Endodermal cell (in vitro differentiated cells): ENCODE measurements around the gene ATP6V1C2. TPM values are rescaled to one million over a fixed set of nuclear protein-coding genes. Genes with fewer than 3 reads are reported as not detected.
A peak's percentile ranks its signal among the peaks of the same experiment; 100 is the strongest.

Experiments
- DNase-seq: peaks from one replicate; pipeline ENCODE4 v3.0.0-alpha.2; 2017
- H3K27ac ChIP-seq: 2 replicates; pipeline ENCODE4 v1.5.1; 2013; ENCODE audit warnings: mild to moderate bottlenecking, low read depth, low read length, moderate library complexity
- H3K27me3 ChIP-seq: 2 replicates; pipeline ENCODE4 v1.6.1; 2013; ENCODE audit warnings: mild to moderate bottlenecking, low read length, moderate library complexity; ENCODE audit not compliant: insufficient read depth, control insufficient read depth, poor library complexity, severe bottlenecking
- H3K36me3 ChIP-seq: 2 replicates; pipeline ENCODE4 v1.7.0; 2013; ENCODE audit warnings: mild to moderate bottlenecking, low read length, moderate library complexity; ENCODE audit not compliant: control insufficient read depth, insufficient read depth
- H3K4me1 ChIP-seq: one replicate; pipeline ENCODE4 v1.7.0; 2013; ENCODE audit warnings: low read length; ENCODE audit not compliant: control insufficient read depth, insufficient read depth
- H3K4me3 ChIP-seq: 2 replicates; pipeline ENCODE4 v1.5.1; 2013; ENCODE audit warnings: mild to moderate bottlenecking, low read length, moderate library complexity
- H3K9ac ChIP-seq: 2 replicates; pipeline ENCODE4 v1.6.1; 2013; ENCODE audit warnings: mild to moderate bottlenecking, low read length, moderate library complexity; ENCODE audit not compliant: poor library complexity, severe bottlenecking; ENCODE audit errors: extremely low read depth
- H3K9me3 ChIP-seq: 2 replicates; pipeline ENCODE4 v1.6.1; 2013; ENCODE audit warnings: mild to moderate bottlenecking, low read length, moderate library complexity; ENCODE audit not compliant: control insufficient read depth
- H3K27ac Mint-ChIP-seq: 2 replicates; pipeline ENCODE4 v1.8.0; 2020; ENCODE audit warnings: mixed read lengths
- H3K27me3 Mint-ChIP-seq: 2 replicates; pipeline ENCODE4 v1.8.0; 2021; ENCODE audit warnings: mild to moderate bottlenecking, mixed read lengths; ENCODE audit not compliant: insufficient read depth
- H3K36me3 Mint-ChIP-seq: 2 replicates; pipeline ENCODE4 v1.8.0; 2020; ENCODE audit warnings: low read depth, mixed read lengths
- H3K4me1 Mint-ChIP-seq: 2 replicates; pipeline ENCODE4 v1.8.0; 2020; ENCODE audit warnings: mixed read lengths
- H3K4me3 Mint-ChIP-seq: 2 replicates; pipeline ENCODE4 v1.8.0; 2020; ENCODE audit warnings: mild to moderate bottlenecking, moderate library complexity, mixed read lengths
- H3K9me3 Mint-ChIP-seq: 2 replicates; pipeline ENCODE4 v1.8.0; 2020; ENCODE audit warnings: mild to moderate bottlenecking, mixed read lengths
- WGBS, 2 experiments: methylation state at CpG; one replicate each; pipeline versions ENCODE4 v1.1.5 to v1.1.7; 2013; ENCODE audit warnings: missing lambda C conversion rate in 2 of 2, mixed read lengths in 1 of 2; ENCODE audit not compliant: insufficient coverage in 1 of 2, insufficient read length in 1 of 2; 5-methylcytosine and 5-hydroxymethylcytosine counted together
- total RNA-seq, 2 donors: library from RNA; stranded (reverse); fragmentation: NEBNext Ultra II Directional in 1 of 2; extraction: Animal tissue kit (Norgen Biotek cat#: 25700) in 1 of 2; gene quantifications; 2 replicates in 1 of 2; 3 replicates in 1 of 2; pipeline ENCODE4 v1.2.1, GENCODE V29; 2021
- TF ChIP-seq, protein P1 (sequence below): fragments of 200-600 bp; sonication (generic); conservative IDR thresholded peaks from 2 replicates; pipeline ENCODE4 v1.5.0; 2021; ENCODE audit warnings: antibody characterized with exemption, mild to moderate bottlenecking

The ATP6V1C2 gene
- total RNA-seq, 2 donors from 2014 or later, result 0.26 to 0.73 TPM

GRCh38 chr2:10786240-10786982 is 65.0 kb downstream of the ATP6V1C2 start:
- WGBS, 2 experiments, result 99 to 100% methylated on average over 3 to 12 of the region's 12 CpGs

GRCh38 chr2:10787176-10787968 is 65.9 kb downstream of the ATP6V1C2 start:
- H3K27me3 ChIP-seq, result no peaks in the 10 kb centered on the region
- Mint-ChIP-seq H3K27me3 (no peaks in the 10 kb centered on the region), H3K4me3 (no peak overlapping the region), H3K9me3 (no peaks in the 10 kb centered on the region), H3K36me3 (peaks cover 94% of the 10 kb centered on the region), H3K27ac (no peak overlapping the region), H3K4me1 (no peaks in the 10 kb centered on the region)
- TF ChIP-seq, protein P1, sequence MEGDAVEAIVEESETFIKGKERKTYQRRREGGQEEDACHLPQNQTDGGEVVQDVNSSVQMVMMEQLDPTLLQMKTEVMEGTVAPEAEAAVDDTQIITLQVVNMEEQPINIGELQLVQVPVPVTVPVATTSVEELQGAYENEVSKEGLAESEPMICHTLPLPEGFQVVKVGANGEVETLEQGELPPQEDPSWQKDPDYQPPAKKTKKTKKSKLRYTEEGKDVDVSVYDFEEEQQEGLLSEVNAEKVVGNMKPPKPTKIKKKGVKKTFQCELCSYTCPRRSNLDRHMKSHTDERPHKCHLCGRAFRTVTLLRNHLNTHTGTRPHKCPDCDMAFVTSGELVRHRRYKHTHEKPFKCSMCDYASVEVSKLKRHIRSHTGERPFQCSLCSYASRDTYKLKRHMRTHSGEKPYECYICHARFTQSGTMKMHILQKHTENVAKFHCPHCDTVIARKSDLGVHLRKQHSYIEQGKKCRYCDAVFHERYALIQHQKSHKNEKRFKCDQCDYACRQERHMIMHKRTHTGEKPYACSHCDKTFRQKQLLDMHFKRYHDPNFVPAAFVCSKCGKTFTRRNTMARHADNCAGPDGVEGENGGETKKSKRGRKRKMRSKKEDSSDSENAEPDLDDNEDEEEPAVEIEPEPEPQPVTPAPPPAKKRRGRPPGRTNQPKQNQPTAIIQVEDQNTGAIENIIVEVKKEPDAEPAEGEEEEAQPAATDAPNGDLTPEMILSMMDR, result peak; percentile 74
- peak; percentile 87 for DNase-seq
- no peaks in the 10 kb centered on the region for H3K9me3 ChIP-seq
- H3K27ac ChIP-seq, result no peak overlapping the region
- WGBS, 2 experiments, result 89 to 93% methylated on average over 13 to 20 of the region's 20 CpGs
- no peak overlapping the region for H3K4me3 ChIP-seq
- no peak overlapping the region for H3K9ac ChIP-seq
- H3K4me1 ChIP-seq, result no peaks in the 10 kb centered on the region
- H3K36me3 ChIP-seq, result peaks cover 94% of the 10 kb centered on the region

More at GRCh38 chr2:10786240-10786982, 65.0 kb downstream of the ATP6V1C2 start:
- Mint-ChIP-seq H3K9me3 (no peaks in the 10 kb centered on the region), H3K27me3 (no peaks in the 10 kb centered on the region), H3K27ac (no peak overlapping the region), H3K4me1 (no peaks in the 10 kb centered on the region), H3K4me3 (no peak overlapping the region), H3K36me3 (peaks cover 94% of the 10 kb centered on the region)
- DNase-seq, result no peak
- TF ChIP-seq, protein P1, result no peak
- H3K4me1 ChIP-seq, result no peaks in the 10 kb centered on the region
- H3K9ac ChIP-seq, result no peak overlapping the region
- peaks cover 94% of the 10 kb centered on the region for H3K36me3 ChIP-seq
- H3K27ac ChIP-seq, result no peak overlapping the region
- no peak overlapping the region for H3K4me3 ChIP-seq
- H3K27me3 ChIP-seq, result no peaks in the 10 kb centered on the region
- H3K9me3 ChIP-seq, result no peaks in the 10 kb centered on the region

- no peaks in the 10 kb centered on the region for H3K27me3 Mint-ChIP-seq
- Histone ChIP-seq H3K4me3 (no peak overlapping the region), H3K27me3 (no peaks in the 10 kb centered on the region), H3K27ac (no peak overlapping the region), H3K4me1 (no peaks in the 10 kb centered on the region), H3K9ac (no peak overlapping the region), H3K9me3 (no peaks in the 10 kb centered on the region), H3K36me3 (peaks cover 95% of the 10 kb centered on the region)
- peaks cover 96% of the 10 kb centered on the region for H3K36me3 Mint-ChIP-seq
- no peak overlapping the region for H3K27ac Mint-ChIP-seq
- H3K4me1 Mint-ChIP-seq, result no peaks in the 10 kb centered on the region
- no peaks in the 10 kb centered on the region for H3K9me3 Mint-ChIP-seq
- TF ChIP-seq, protein P1, result no peak
- H3K4me3 Mint-ChIP-seq, result no peak overlapping the region
- DNase-seq, result no peak
- 94 to 97% methylated on average over 7 to 8 of the region's 8 CpGs for WGBS, 2 experiments
Measured at GRCh38 chr2:10788855-10789254, 67.4 kb downstream of the ATP6V1C2 start.
